ENCODE results near the gene ALX3.

Gene ALX3

DNA sequence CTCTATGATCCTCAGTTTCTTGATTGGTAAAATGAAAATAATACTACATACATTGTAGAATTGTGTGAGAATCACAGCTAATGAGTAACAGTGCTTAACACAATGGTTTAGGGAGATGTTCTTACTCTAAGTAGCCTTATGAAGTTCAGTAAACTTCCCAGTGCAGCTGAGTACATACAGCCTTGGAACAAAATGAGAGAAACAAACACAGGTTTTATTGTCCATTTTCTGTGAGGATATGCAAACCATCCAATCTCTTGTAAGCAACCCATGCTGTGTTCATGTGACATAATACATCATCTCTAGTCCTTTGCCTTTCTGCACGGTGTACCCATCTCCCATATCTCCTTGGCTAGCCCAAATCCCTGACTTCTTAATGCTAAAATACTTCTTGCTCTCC lies 50.7 kb downstream of the ALX3 start:
- Histone ChIP-seq H3K4me1 (ENCODE audit: insufficient read depth, poor library complexity, severe bottlenecking) (no peaks in the 10 kb centered on the region), H3K27me3 (ENCODE audit: insufficient read depth, poor library complexity, severe bottlenecking) (no peaks in the 10 kb centered on the region), H3K9me3 (ENCODE audit: severe bottlenecking) (no peaks in the 10 kb centered on the region), H3K4me3 (ENCODE audit: severe bottlenecking) (no peak overlapping the region), H3K27ac (ENCODE audit: poor library complexity, severe bottlenecking) (no peak overlapping the region), H3K36me3 (ENCODE audit: low read depth) (peaks cover 79% of the 10 kb centered on the region)
- TF ChIP-seq, protein P1, sequence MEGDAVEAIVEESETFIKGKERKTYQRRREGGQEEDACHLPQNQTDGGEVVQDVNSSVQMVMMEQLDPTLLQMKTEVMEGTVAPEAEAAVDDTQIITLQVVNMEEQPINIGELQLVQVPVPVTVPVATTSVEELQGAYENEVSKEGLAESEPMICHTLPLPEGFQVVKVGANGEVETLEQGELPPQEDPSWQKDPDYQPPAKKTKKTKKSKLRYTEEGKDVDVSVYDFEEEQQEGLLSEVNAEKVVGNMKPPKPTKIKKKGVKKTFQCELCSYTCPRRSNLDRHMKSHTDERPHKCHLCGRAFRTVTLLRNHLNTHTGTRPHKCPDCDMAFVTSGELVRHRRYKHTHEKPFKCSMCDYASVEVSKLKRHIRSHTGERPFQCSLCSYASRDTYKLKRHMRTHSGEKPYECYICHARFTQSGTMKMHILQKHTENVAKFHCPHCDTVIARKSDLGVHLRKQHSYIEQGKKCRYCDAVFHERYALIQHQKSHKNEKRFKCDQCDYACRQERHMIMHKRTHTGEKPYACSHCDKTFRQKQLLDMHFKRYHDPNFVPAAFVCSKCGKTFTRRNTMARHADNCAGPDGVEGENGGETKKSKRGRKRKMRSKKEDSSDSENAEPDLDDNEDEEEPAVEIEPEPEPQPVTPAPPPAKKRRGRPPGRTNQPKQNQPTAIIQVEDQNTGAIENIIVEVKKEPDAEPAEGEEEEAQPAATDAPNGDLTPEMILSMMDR (IDR thresholded peaks at IDR 0.05; ENCODE audit: poor library complexity, severe bottlenecking), result no peak
- no peak for DNase-seq (ENCODE audit: low spot score)
- ATAC-seq (ENCODE audit: low read depth), result no peak

DNA sequence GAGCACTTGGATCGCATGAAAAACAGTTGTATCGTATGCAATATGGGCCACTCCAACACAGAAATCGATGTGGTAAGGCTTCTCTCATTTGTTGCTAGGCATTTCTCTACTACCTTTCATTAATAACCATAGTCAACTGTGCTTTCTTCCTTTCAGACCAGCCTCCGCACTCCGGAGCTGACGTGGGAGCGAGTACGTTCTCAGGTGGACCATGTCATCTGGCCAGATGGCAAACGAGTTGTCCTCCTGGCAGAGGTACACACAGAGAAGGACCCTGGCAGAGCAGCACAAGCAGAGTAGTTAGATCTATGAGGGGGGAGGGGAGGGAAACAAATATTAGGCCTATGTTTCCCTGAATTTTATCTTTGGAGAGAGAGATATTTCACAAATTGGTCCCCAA lies 52.1 kb downstream of the ALX3 start:
- Histone ChIP-seq H3K36me3 (ENCODE audit: low read depth) (peaks cover 90% of the 10 kb centered on the region), H3K4me3 (ENCODE audit: severe bottlenecking) (no peak overlapping the region), H3K27ac (ENCODE audit: poor library complexity, severe bottlenecking) (no peak overlapping the region), H3K4me1 (ENCODE audit: insufficient read depth, poor library complexity, severe bottlenecking) (no peaks in the 10 kb centered on the region), H3K9me3 (ENCODE audit: severe bottlenecking) (no peaks in the 10 kb centered on the region), H3K27me3 (ENCODE audit: insufficient read depth, poor library complexity, severe bottlenecking) (no peaks in the 10 kb centered on the region)
- no peak for DNase-seq (ENCODE audit: low spot score)
- ATAC-seq (ENCODE audit: low read depth), result no peak
- TF ChIP-seq, protein P1 (IDR thresholded peaks at IDR 0.05; ENCODE audit: poor library complexity, severe bottlenecking), result no peak

DNA sequence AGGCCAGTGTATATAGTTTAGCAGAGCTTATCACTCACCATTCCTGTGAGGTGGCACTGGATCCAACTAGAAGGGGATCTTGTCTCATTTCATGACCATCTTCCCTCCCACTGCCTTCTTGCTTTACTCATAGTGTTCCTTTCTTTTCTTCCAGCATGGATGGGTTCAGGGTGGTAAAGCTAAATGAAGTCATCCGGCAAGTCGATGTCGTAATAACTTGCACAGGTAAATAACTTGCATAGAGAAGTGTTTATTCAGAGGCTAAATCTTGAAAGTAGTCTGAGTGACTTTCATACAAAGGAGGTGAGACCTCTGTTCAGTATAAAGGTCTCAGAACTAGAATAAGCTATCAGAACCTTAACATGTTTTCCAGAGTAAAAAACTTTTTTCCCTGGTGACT lies 52.7 kb downstream of the ALX3 start:
- H3K36me3 ChIP-seq (ENCODE audit: low read depth), result peaks cover 92% of the 10 kb centered on the region
- no peak overlapping the region for H3K4me3 ChIP-seq (ENCODE audit: severe bottlenecking)
- no peaks in the 10 kb centered on the region for H3K9me3 ChIP-seq (ENCODE audit: severe bottlenecking)
- DNase-seq (ENCODE audit: low spot score) (no peak), ATAC-seq (ENCODE audit: low read depth) (no peak)
- no peak overlapping the region for H3K27ac ChIP-seq (ENCODE audit: poor library complexity, severe bottlenecking)
- TF ChIP-seq, protein P1 (IDR thresholded peaks at IDR 0.05; ENCODE audit: poor library complexity, severe bottlenecking), result no peak
- H3K27me3 ChIP-seq (ENCODE audit: insufficient read depth, poor library complexity, severe bottlenecking), result no peaks in the 10 kb centered on the region
- H3K4me1 ChIP-seq (ENCODE audit: insufficient read depth, poor library complexity, severe bottlenecking), result no peaks in the 10 kb centered on the region

DNA sequence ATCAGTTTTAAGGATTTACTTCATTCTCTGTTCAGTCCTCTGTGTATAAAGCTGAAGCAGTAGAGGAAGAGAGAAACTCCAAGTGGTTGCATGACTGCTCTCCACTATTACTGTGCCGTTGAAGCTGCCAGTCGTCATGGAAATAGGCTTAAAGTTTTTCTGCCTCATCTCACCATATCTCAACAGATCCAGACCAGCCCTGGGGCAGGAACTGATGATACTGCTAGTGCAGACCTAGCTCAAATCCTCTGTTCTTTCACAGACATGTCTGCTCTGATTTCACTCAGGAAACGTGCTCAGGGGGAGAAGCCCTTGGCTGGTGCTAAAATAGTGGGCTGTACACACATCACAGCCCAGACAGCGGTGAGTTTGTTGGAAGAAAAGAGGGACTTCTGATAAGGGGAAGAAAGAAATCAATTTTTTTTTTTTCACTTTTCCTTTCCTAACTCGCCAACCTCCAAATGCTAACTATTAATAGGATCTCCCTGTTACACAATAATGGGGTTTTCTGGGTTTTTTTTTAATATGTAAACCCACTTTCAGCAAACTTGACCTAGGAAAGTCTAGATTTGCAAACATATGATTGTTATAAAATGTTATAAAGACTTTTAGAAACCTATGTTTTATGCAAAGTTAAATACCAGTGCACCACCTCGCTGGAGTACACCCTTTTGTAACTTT lies 58.2 kb downstream of the ALX3 start:
- H3K9me3 ChIP-seq (ENCODE audit: severe bottlenecking), result no peaks in the 10 kb centered on the region
- TF ChIP-seq, protein P1 (IDR thresholded peaks at IDR 0.05; ENCODE audit: poor library complexity, severe bottlenecking), result no peak
- H3K4me3 ChIP-seq (ENCODE audit: severe bottlenecking), result no peak overlapping the region
- H3K36me3 ChIP-seq (ENCODE audit: low read depth), result peaks cover 85% of the 10 kb centered on the region
- H3K27me3 ChIP-seq (ENCODE audit: insufficient read depth, poor library complexity, severe bottlenecking), result no peaks in the 10 kb centered on the region
- DNase-seq (ENCODE audit: low spot score), result no peak
- H3K27ac ChIP-seq (ENCODE audit: poor library complexity, severe bottlenecking), result no peak overlapping the region
- no peaks in the 10 kb centered on the region for H3K4me1 ChIP-seq (ENCODE audit: insufficient read depth, poor library complexity, severe bottlenecking)
- no peak for ATAC-seq (ENCODE audit: low read depth)

DNA sequence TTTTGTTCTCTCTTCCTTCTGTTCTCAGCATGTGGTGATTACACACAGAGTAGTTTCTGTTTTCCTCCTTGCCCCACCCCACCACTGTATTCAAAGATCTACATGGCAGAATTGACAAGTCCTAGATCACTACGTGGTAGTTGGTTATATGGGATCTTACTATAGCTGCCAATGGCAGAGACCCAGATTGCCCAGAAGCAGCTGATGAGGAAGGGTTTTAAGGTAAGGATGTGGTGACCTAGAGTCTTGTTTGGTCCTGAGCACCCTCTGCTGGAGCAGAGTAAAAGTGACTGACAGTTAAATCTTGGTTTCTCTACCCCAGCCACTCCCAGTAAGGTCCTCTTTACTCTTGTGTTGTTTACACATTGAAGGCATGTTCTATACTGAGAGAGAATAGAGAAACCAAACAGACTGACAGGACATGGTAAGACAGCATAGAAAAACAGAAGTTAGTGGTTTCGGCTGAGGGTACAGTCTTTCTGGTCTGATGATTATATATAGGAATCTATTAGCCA lies 58.9 kb downstream of the ALX3 start:
- DNase-seq (ENCODE audit: low spot score) (no peak), ATAC-seq (ENCODE audit: low read depth) (peak; percentile 92)
- Histone ChIP-seq H3K4me1 (ENCODE audit: insufficient read depth, poor library complexity, severe bottlenecking) (no peaks in the 10 kb centered on the region), H3K4me3 (ENCODE audit: severe bottlenecking) (no peak overlapping the region), H3K27ac (ENCODE audit: poor library complexity, severe bottlenecking) (no peak overlapping the region), H3K9me3 (ENCODE audit: severe bottlenecking) (no peaks in the 10 kb centered on the region), H3K36me3 (ENCODE audit: low read depth) (peaks cover 78% of the 10 kb centered on the region), H3K27me3 (ENCODE audit: insufficient read depth, poor library complexity, severe bottlenecking) (no peaks in the 10 kb centered on the region)
- TF ChIP-seq, protein P1 (IDR thresholded peaks at IDR 0.05; ENCODE audit: poor library complexity, severe bottlenecking), result peak; percentile 77
